Measurements from ENCODE around the gene FASLG.
"Not testable (repeated sequence)": the region's sequence is repeated elsewhere in the genome, so short reads cannot be mapped to it uniquely, and the experiment has no call there.

Gene FASLG
- long read RNA-seq, donor 1 = 0 reads
- long read RNA-seq, donor 2 = 0 reads
- long read RNA-seq, donor 3 = 0 reads
- long read RNA-seq, donor 4 = 0 reads
- long read RNA-seq, donor 5 = 0 reads
- long read RNA-seq, donor 6 = 0 reads
- long read RNA-seq, donor 7 = 0 reads
- long read RNA-seq, donor 8 = 0 reads

- no peak for DNase-seq
Measured at GRCh38 chr1:172658871-172659453, at the start of gene FASLG. Gene FASLG, plus strand, starts transcription at chr1:172659103. Its CDS starts 99 bp downstream, at chr1:172659202.

GRCh38 chr1:172609528-172609927 lies 49.4 kb upstream of the FASLG start:
- no peak for DNase-seq

- DNase-seq = no peak
Measured at GRCh38 chr1:172612478-172612877, 46.4 kb upstream of the FASLG start.

- no peak for DNase-seq
Measured at GRCh38 chr1:172613294-172613693, 45.6 kb upstream of the FASLG start.

GRCh38 chr1:172616195-172616594 lies 42.7 kb upstream of the FASLG start:
- no peak for DNase-seq

- no peak for DNase-seq
Measured at GRCh38 chr1:172616636-172617035, 42.3 kb upstream of the FASLG start.

GRCh38 chr1:172620603-172621002 lies 38.3 kb upstream of the FASLG start:
- not testable (repeated sequence) for DNase-seq

GRCh38 chr1:172622541-172622940 lies 36.4 kb upstream of the FASLG start:
- DNase-seq = no peak

- no peak for DNase-seq
Measured at GRCh38 chr1:172623748-172624147, 35.2 kb upstream of the FASLG start.

- DNase-seq = no peak
Measured at GRCh38 chr1:172626845-172627244, 32.1 kb upstream of the FASLG start.

- DNase-seq = no peak
Measured at GRCh38 chr1:172627702-172628101, 31.2 kb upstream of the FASLG start.

GRCh38 chr1:172628401-172628800 lies 30.5 kb upstream of the FASLG start:
- DNase-seq = no peak

GRCh38 chr1:172629170-172629569 lies 29.7 kb upstream of the FASLG start:
- DNase-seq = no peak

- DNase-seq = no peak
Measured at GRCh38 chr1:172629638-172630037, 29.3 kb upstream of the FASLG start.

- no peak for DNase-seq
Measured at GRCh38 chr1:172630056-172630818, 28.7 kb upstream of the FASLG start.

- no peak for DNase-seq
Measured at GRCh38 chr1:172630868-172631267, 28.0 kb upstream of the FASLG start.

GRCh38 chr1:172637522-172637921 lies 21.4 kb upstream of the FASLG start:
- no peak for DNase-seq

- DNase-seq = no peak
Measured at GRCh38 chr1:172638249-172638648, 20.7 kb upstream of the FASLG start.

- no peak for DNase-seq
Measured at GRCh38 chr1:172638885-172639831, 19.7 kb upstream of the FASLG start.

GRCh38 chr1:172640111-172640510 lies 18.8 kb upstream of the FASLG start:
- DNase-seq = no peak

- DNase-seq = no peak
Measured at GRCh38 chr1:172641492-172641891, 17.4 kb upstream of the FASLG start.

GRCh38 chr1:172642970-172643369 lies 15.9 kb upstream of the FASLG start:
- DNase-seq = no peak

- no peak for DNase-seq
Measured at GRCh38 chr1:172646653-172647052, 12.2 kb upstream of the FASLG start.
